NOMO-1 treated with dmso at 0.1 percent for 144 hours (cell line): ENCODE data around the gene ECI1.
"Not testable (repeated sequence)": the region's sequence is repeated elsewhere in the genome, so short reads cannot be mapped to it uniquely, and the experiment has no call there.

ENCODE experiments used
- DNase-seq: peaks from one replicate; lab custom pipeline; 2025; ENCODE audit not compliant: unreplicated experiment; lab: John Stamatoyannopoulos, UW

Gene ECI1

GRCh38 chr16:2256531-2257140 is 5.2 kb upstream of the ECI1 start:
- DNase-seq: no peak

GRCh38 chr16:2253293-2253692 is 1.9 kb upstream of the ECI1 start:
- no peak for DNase-seq

GRCh38 chr16:2252806-2253148 is 1.4 kb upstream of the ECI1 start:
- no peak for DNase-seq

- DNase-seq: no peak
These were observed 613 bp downstream of the ECI1 start for GRCh38 chr16:2250652-2251295.

GRCh38 chr16:2246301-2246885 is 5.0 kb downstream of the ECI1 start:
- no peak for DNase-seq

- no peak for DNase-seq
These were observed 6.2 kb downstream of the ECI1 start for GRCh38 chr16:2244926-2245795.

- no peak for DNase-seq
These were observed 7.1 kb downstream of the ECI1 start for GRCh38 chr16:2244301-2244700.

GRCh38 chr16:2243781-2244180 is 7.6 kb downstream of the ECI1 start:
- DNase-seq: no peak

GRCh38 chr16:2243031-2243528 is 8.3 kb downstream of the ECI1 start:
- no peak for DNase-seq

- no peak for DNase-seq
These were observed 8.8 kb downstream of the ECI1 start for GRCh38 chr16:2242598-2242997.

- not testable (repeated sequence) for DNase-seq
These were observed 11.1 kb downstream of the ECI1 start for GRCh38 chr16:2240331-2240730.

- DNase-seq: no peak
These were observed 12.3 kb downstream of the ECI1 start for GRCh38 chr16:2238838-2239675.

GRCh38 chr16:2238150-2238837 is 13.1 kb downstream of the ECI1 start:
- no peak for DNase-seq

- no peak for DNase-seq
These were observed 13.8 kb downstream of the ECI1 start for GRCh38 chr16:2237493-2238149.

- DNase-seq: no peak
These were observed 14.3 kb downstream of the ECI1 start for GRCh38 chr16:2237102-2237482.

- DNase-seq: no peak
These were observed 14.9 kb downstream of the ECI1 start, which contains the start of gene DNASE1L2 for GRCh38 chr16:2236337-2237101. TSS of gene DNASE1L2 (plus strand) at chr16:2236444. CDS start at chr16:2236817, 373 bp downstream.

- no peak for DNase-seq
These were observed 15.6 kb downstream of the ECI1 start for GRCh38 chr16:2235695-2236336.

GRCh38 chr16:2235234-2235651 is 16.1 kb downstream of the ECI1 start:
- DNase-seq: no peak
